ENCODE measurements around the gene HOXC4. TPM values are rescaled to one million over a fixed set of nuclear protein-coding genes. Genes with fewer than 3 reads are reported as not detected.

HOXC4 gene
- total RNA-seq, 1 donor from 2014 or later: 67.4 TPM

GRCh38 chr12:54022960-54023884 lies 30.4 kb upstream of the HOXC4 start:
- Mint-ChIP-seq H3K9me3 (no peaks in the 10 kb centered on the region), H3K27ac (no peak overlapping the region), H3K36me3 (no peaks in the 10 kb centered on the region), H3K4me3 (no peak overlapping the region), H3K4me1 (peaks cover 70% of the 10 kb centered on the region), H3K27me3 (ENCODE audit: low read depth) (peaks cover 88% of the 10 kb centered on the region)
- DNase-seq (ENCODE audit: low spot score in 2 of 2, unreplicated experiment in 2 of 2): no peak
- no peak for TF ChIP-seq CTCF (IDR thresholded peaks at IDR 0.05; ENCODE audit: unreplicated experiment)

- TF ChIP-seq CTCF (IDR thresholded peaks at IDR 0.05; ENCODE audit: unreplicated experiment): no peak
- no peaks in the 10 kb centered on the region for H3K36me3 Mint-ChIP-seq
- DNase-seq (ENCODE audit: low spot score in 2 of 2, unreplicated experiment in 2 of 2): no peak
- no peaks in the 10 kb centered on the region for H3K9me3 Mint-ChIP-seq
- peak overlapping the region; percentile 83 for H3K27ac Mint-ChIP-seq
- no peak overlapping the region for H3K4me3 Mint-ChIP-seq
- H3K4me1 Mint-ChIP-seq: peaks cover 70% of the 10 kb centered on the region
- H3K27me3 Mint-ChIP-seq (ENCODE audit: low read depth): peaks cover 90% of the 10 kb centered on the region
These were observed 29.5 kb upstream of the HOXC4 start for GRCh38 chr12:54024127-54024526.

GRCh38 chr12:54024581-54025305 lies 28.9 kb upstream of the HOXC4 start:
- no peak for DNase-seq (ENCODE audit: low spot score in 2 of 2, unreplicated experiment in 2 of 2)
- H3K27ac Mint-ChIP-seq: no peak overlapping the region
- no peak overlapping the region for H3K4me3 Mint-ChIP-seq
- no peak for TF ChIP-seq CTCF (IDR thresholded peaks at IDR 0.05; ENCODE audit: unreplicated experiment)
- no peaks in the 10 kb centered on the region for H3K9me3 Mint-ChIP-seq
- peaks cover 70% of the 10 kb centered on the region for H3K4me1 Mint-ChIP-seq
- peaks cover 90% of the 10 kb centered on the region for H3K27me3 Mint-ChIP-seq (ENCODE audit: low read depth)
- no peaks in the 10 kb centered on the region for H3K36me3 Mint-ChIP-seq

GRCh38 chr12:54025499-54026405 lies 27.9 kb upstream of the HOXC4 start:
- DNase-seq (ENCODE audit: low spot score in 2 of 2, unreplicated experiment in 2 of 2): no peak
- no peak for TF ChIP-seq CTCF (IDR thresholded peaks at IDR 0.05; ENCODE audit: unreplicated experiment)
- Mint-ChIP-seq H3K36me3 (no peaks in the 10 kb centered on the region), H3K4me3 (no peak overlapping the region), H3K4me1 (peaks cover 72% of the 10 kb centered on the region), H3K27me3 (ENCODE audit: low read depth) (peaks cover 86% of the 10 kb centered on the region), H3K27ac (peak overlapping the region; percentile 66), H3K9me3 (no peaks in the 10 kb centered on the region)

Data from mesothelial cell of epicardium (in vitro differentiated cells).